ENCODE measurements around the gene KIAA1328. TPM values are rescaled to one million over a fixed set of nuclear protein-coding genes. Genes with fewer than 3 reads are reported as not detected.

KIAA1328 gene
- total RNA-seq, 6 experiments from 2014 or later = 2.7 to 3.3 (median 3.0) TPM

GRCh38 chr18:36931106-36931505, 102.2 kb downstream of the KIAA1328 start:
- H3K36me3 Mint-ChIP-seq (ENCODE audit: low read depth) = no peaks in the 10 kb centered on the region
- H3K9me3 Mint-ChIP-seq = no peaks in the 10 kb centered on the region
- peaks cover 10% of the 10 kb centered on the region; the same call in 1 of the 2 replicates for H3K4me1 Mint-ChIP-seq (ENCODE audit: low read depth)
- no peaks in the 10 kb centered on the region for H3K27me3 Mint-ChIP-seq (ENCODE audit: insufficient read depth)
- H3K27ac Mint-ChIP-seq = no peak overlapping the region
- no peak for DNase-seq
- no peak overlapping the region for H3K4me3 Mint-ChIP-seq
- TF ChIP-seq CTCF (IDR thresholded peaks at IDR 0.05) = no peak

- no peak for DNase-seq
- no peaks in the 10 kb centered on the region for H3K36me3 Mint-ChIP-seq (ENCODE audit: low read depth)
- H3K4me3 Mint-ChIP-seq = no peak overlapping the region
- no peaks in the 10 kb centered on the region for H3K27me3 Mint-ChIP-seq (ENCODE audit: insufficient read depth)
- peaks cover 10% of the 10 kb centered on the region; the same call in 1 of the 2 replicates for H3K4me1 Mint-ChIP-seq (ENCODE audit: low read depth)
- no peaks in the 10 kb centered on the region; the same call in 1 of the 2 replicates for H3K9me3 Mint-ChIP-seq
- no peak overlapping the region for H3K27ac Mint-ChIP-seq
- TF ChIP-seq CTCF (IDR thresholded peaks at IDR 0.05) = no peak
Measured at GRCh38 chr18:36933552-36933951, 104.6 kb downstream of the KIAA1328 start.

GRCh38 chr18:36934884-36935283, 106.0 kb downstream of the KIAA1328 start:
- Mint-ChIP-seq H3K27me3 (ENCODE audit: insufficient read depth) (peaks cover 2% of the 10 kb centered on the region; the same call in 1 of the 2 replicates), H3K4me1 (ENCODE audit: low read depth) (peaks cover 10% of the 10 kb centered on the region; the same call in 1 of the 2 replicates), H3K27ac (no peak overlapping the region), H3K36me3 (ENCODE audit: low read depth) (no peaks in the 10 kb centered on the region), H3K4me3 (no peak overlapping the region), H3K9me3 (no peaks in the 10 kb centered on the region; the same call in 1 of the 2 replicates)
- TF ChIP-seq CTCF (IDR thresholded peaks at IDR 0.05) = no peak
- DNase-seq = peak; percentile 49

- DNase-seq = peak; percentile 25
- Mint-ChIP-seq H3K36me3 (ENCODE audit: low read depth) (no peaks in the 10 kb centered on the region), H3K27ac (no peak overlapping the region), H3K9me3 (no peaks in the 10 kb centered on the region; the same call in 1 of the 2 replicates), H3K27me3 (ENCODE audit: insufficient read depth) (peaks cover 2% of the 10 kb centered on the region; the same call in 1 of the 2 replicates), H3K4me3 (no peak overlapping the region), H3K4me1 (ENCODE audit: low read depth) (no peaks in the 10 kb centered on the region)
- TF ChIP-seq CTCF (IDR thresholded peaks at IDR 0.05) = peak; percentile 89
Measured at GRCh38 chr18:36942264-36942663, 113.3 kb downstream of the KIAA1328 start.

GRCh38 chr18:36947820-36948348, 119.0 kb downstream of the KIAA1328 start:
- no peak for DNase-seq
- TF ChIP-seq CTCF (IDR thresholded peaks at IDR 0.05) = no peak
- no peak overlapping the region for H3K27ac Mint-ChIP-seq
- H3K4me3 Mint-ChIP-seq = no peak overlapping the region
- no peaks in the 10 kb centered on the region for H3K9me3 Mint-ChIP-seq
- no peaks in the 10 kb centered on the region; the same call in 1 of the 2 replicates for H3K27me3 Mint-ChIP-seq (ENCODE audit: insufficient read depth)
- H3K4me1 Mint-ChIP-seq (ENCODE audit: low read depth) = no peaks in the 10 kb centered on the region
- no peaks in the 10 kb centered on the region for H3K36me3 Mint-ChIP-seq (ENCODE audit: low read depth)
